ENCODE results near the gene TCF7L2. TPM values are rescaled to one million over a fixed set of nuclear protein-coding genes. Genes with fewer than 3 reads are reported as not detected.

The TCF7L2 gene
- total and polyA plus RNA-seq, 9 of the 15 experiments (the other 6 are each of a cell fraction or from before 2014, with no cell fraction given): 0.32 to 2.8 (median 0.92) TPM

DNA sequence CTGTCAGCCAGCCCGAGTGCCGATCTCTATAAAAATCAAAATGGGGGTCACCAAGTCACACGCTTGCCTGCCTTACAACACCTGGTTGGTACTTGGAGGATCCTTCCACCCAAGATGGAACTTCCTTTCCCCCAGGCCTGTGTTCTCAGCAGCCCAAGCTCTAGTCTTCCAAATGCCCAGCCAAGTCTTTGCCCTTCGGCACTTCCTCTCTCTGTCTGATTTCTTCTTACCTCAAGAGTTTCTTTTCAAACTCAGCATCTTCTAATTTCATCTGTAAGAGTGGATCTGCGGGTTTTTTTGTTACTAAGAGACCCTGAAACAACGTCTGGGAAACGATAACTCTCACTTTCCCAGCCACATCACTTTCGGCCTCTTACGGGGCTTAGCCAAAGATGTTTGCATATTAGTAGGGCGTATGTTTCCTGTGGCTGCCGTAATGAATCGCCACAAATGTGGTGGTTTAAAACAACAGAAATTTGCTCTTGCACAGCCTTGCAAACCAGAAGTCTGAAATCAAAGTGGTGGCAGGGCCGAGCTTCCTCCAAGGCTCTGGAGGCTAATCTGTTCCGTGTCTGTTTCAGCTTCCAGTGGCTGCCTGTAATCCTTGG, 219.9 kb downstream of the TCF7L2 start:
- H3K79me2 ChIP-seq (ENCODE audit: control insufficient read depth, insufficient read depth, low read length): no peaks in the 10 kb centered on the region
- WGBS (ENCODE audit: insufficient coverage, low coverage, missing lambda C conversion rate): 15% methylated on average over 12 of the region's 14 CpGs
- ChIA-PET CTCF (ENCODE audit: low intra/inter-chr PET ratio) (no interaction called here), POLR2A (no interaction called here)
- no peak for ATAC-seq
- DNase-seq (ENCODE audit: extremely low read depth in 1 of 4, low spot score in 3 of 4): no peak
- intact Hi-C loops (cut with micrococcal nuclease): no loop called here
- peaks cover 0 to 18% of the 10 kb centered on the region in 2 experiments; a peak in 2 of 5 replicates for H3K27me3 ChIP-seq (ENCODE audit: control insufficient read depth in 2 of 2, insufficient read depth in 2 of 2, low read length in 2 of 2)
- no peaks in the 10 kb centered on the region for H3K9me3 ChIP-seq (replicated peaks; ENCODE audit: control insufficient read depth, insufficient read depth, low read depth, low read length)
- H3K36me3 ChIP-seq (ENCODE audit: control insufficient read depth, insufficient read depth, low read length): no peaks in the 10 kb centered on the region
- FAIRE-seq: no peak
- TF ChIP-seq SMARCE1 (IDR thresholded peaks at IDR 0.05) (no peak), YBX1 (IDR thresholded peaks at IDR 0.05) (no peak), FOXJ2 (tag; IDR thresholded peaks at IDR 0.05) (no peak), TCF3 (CRISPR knock-in tag; IDR thresholded peaks at IDR 0.05) (no peak), ZNF589 (CRISPR knock-in tag; IDR thresholded peaks at IDR 0.05; ENCODE audit: low read depth) (no peak), PBX2 (CRISPR knock-in tag; IDR thresholded peaks at IDR 0.05; ENCODE audit: low read depth) (no peak), PBX2 (tag; conservative IDR thresholded peaks at IDR 0.05; ENCODE audit: low read depth) (no peak), ARID3B (CRISPR knock-in tag; IDR thresholded peaks at IDR 0.05; ENCODE audit: borderline replicate concordance) (no peak)
- TF ChIP-seq, protein P1, sequence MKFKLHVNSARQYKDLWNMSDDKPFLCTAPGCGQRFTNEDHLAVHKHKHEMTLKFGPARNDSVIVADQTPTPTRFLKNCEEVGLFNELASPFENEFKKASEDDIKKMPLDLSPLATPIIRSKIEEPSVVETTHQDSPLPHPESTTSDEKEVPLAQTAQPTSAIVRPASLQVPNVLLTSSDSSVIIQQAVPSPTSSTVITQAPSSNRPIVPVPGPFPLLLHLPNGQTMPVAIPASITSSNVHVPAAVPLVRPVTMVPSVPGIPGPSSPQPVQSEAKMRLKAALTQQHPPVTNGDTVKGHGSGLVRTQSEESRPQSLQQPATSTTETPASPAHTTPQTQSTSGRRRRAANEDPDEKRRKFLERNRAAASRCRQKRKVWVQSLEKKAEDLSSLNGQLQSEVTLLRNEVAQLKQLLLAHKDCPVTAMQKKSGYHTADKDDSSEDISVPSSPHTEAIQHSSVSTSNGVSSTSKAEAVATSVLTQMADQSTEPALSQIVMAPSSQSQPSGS (CRISPR knock-in tag; IDR thresholded peaks at IDR 0.05): no peak
- H3K4me1 ChIP-seq (replicated peaks in 1 of 2; ENCODE audit: control insufficient read depth in 2 of 2, insufficient read depth in 2 of 2, low read length in 2 of 2): peaks cover 0 to 4% of the 10 kb centered on the region in 2 experiments; a peak in 1 of 5 replicates
- no peak overlapping the region for H2AFZ ChIP-seq (ENCODE audit: low read depth, low read length)
- H3K9me1 ChIP-seq (ENCODE audit: control insufficient read depth, insufficient read depth, low read length): no peaks in the 10 kb centered on the region
- H3K27ac ChIP-seq (ENCODE audit: extremely low read depth, low read depth, low read length): no peak overlapping the region
- H3K9ac ChIP-seq (ENCODE audit: insufficient read depth in 1 of 2, low read depth in 2 of 2, low read length in 2 of 2): no peak overlapping the region
- BruUV-seq (replicated peaks): no TSS peak
- H4K20me1 ChIP-seq (replicated peaks; ENCODE audit: control insufficient read depth, insufficient read depth, low read length): no peaks in the 10 kb centered on the region
- no peak overlapping the region for H3K4me2 ChIP-seq (ENCODE audit: insufficient read depth, low read length)
- no peak overlapping the region for H3K4me3 ChIP-seq
- in situ Hi-C loops (cut with MboI): no loop called here
